Measurements from ENCODE around the gene TSPAN9. TPM values are rescaled to one million over a fixed set of nuclear protein-coding genes. Genes with fewer than 3 reads are reported as not detected.
A peak's percentile ranks its signal among the peaks of the same experiment; 100 is the strongest.

The TSPAN9 gene
- total and polyA plus RNA-seq, 3 donors from 2014 or later = 14.2 to 23.5 (median 19.8) TPM

- intact Hi-C loops (cut with DNase I; ENCODE audit: low total_unique reads) = no loop called here
- Histone ChIP-seq H3K36me3 (ENCODE audit: low read depth, missing control alignments) (no peaks in the 10 kb centered on the region), H3K9me3 (no peaks in the 10 kb centered on the region), H3K27me3 (no peaks in the 10 kb centered on the region), H3K4me1 (peaks cover 8% of the 10 kb centered on the region), H3K27ac (no peak overlapping the region), H3K4me3 (no peak overlapping the region)
- no peak for DNase-seq
- TF ChIP-seq CTCF (IDR thresholded peaks at IDR 0.05) = no peak
- TF ChIP-seq POLR2A (IDR thresholded peaks at IDR 0.05) = no peak
- 89 to 100% methylated on average over 4 to 20 of the region's 20 CpGs for WGBS, 2 donors
Observed at GRCh38 chr12:3244219-3244750, 167.1 kb downstream of the TSPAN9 start.

- peak; percentile 26 for DNase-seq
- WGBS, 2 donors = 62 to 76% methylated on average over 3 to 4 of the region's 4 CpGs
- no peaks in the 10 kb centered on the region for H3K27me3 ChIP-seq
- intact Hi-C loops (cut with DNase I; ENCODE audit: low total_unique reads) = no loop called here
- TF ChIP-seq CTCF (IDR thresholded peaks at IDR 0.05) = no peak
- TF ChIP-seq POLR2A (IDR thresholded peaks at IDR 0.05) = no peak
- no peak overlapping the region for H3K27ac ChIP-seq
- H3K9me3 ChIP-seq = no peaks in the 10 kb centered on the region
- peaks cover 8% of the 10 kb centered on the region for H3K4me1 ChIP-seq
- no peak overlapping the region for H3K4me3 ChIP-seq
- H3K36me3 ChIP-seq (ENCODE audit: low read depth, missing control alignments) = no peaks in the 10 kb centered on the region
Observed at GRCh38 chr12:3246253-3246652, 169.1 kb downstream of the TSPAN9 start.

- no peak overlapping the region for H3K27ac ChIP-seq
- H3K27me3 ChIP-seq = no peaks in the 10 kb centered on the region
- no peak for TF ChIP-seq CTCF (IDR thresholded peaks at IDR 0.05)
- TF ChIP-seq POLR2A (IDR thresholded peaks at IDR 0.05) = no peak
- H3K4me3 ChIP-seq = no peak overlapping the region
- 49 to 61% methylated on average over 9 to 11 of the region's 11 CpGs for WGBS, 2 donors
- H3K36me3 ChIP-seq (ENCODE audit: low read depth, missing control alignments) = no peaks in the 10 kb centered on the region
- no peak for DNase-seq
- intact Hi-C loops (cut with DNase I; ENCODE audit: low total_unique reads) = no loop called here
- H3K4me1 ChIP-seq = peaks cover 11% of the 10 kb centered on the region
- H3K9me3 ChIP-seq = no peaks in the 10 kb centered on the region
Observed at GRCh38 chr12:3247077-3247476, 169.9 kb downstream of the TSPAN9 start.

GRCh38 chr12:3247629-3248161 is 170.5 kb downstream of the TSPAN9 start:
- intact Hi-C loops (cut with DNase I; ENCODE audit: low total_unique reads) = no loop called here
- no peaks in the 10 kb centered on the region for H3K9me3 ChIP-seq
- H3K36me3 ChIP-seq (ENCODE audit: low read depth, missing control alignments) = no peaks in the 10 kb centered on the region
- no peak for DNase-seq
- no peak overlapping the region for H3K4me3 ChIP-seq
- 85 to 94% methylated on average over 7 to 9 of the region's 9 CpGs for WGBS, 2 donors
- peaks cover 16% of the 10 kb centered on the region for H3K4me1 ChIP-seq
- TF ChIP-seq POLR2A (IDR thresholded peaks at IDR 0.05) (no peak), CTCF (IDR thresholded peaks at IDR 0.05) (no peak)
- H3K27me3 ChIP-seq = no peaks in the 10 kb centered on the region
- no peak overlapping the region for H3K27ac ChIP-seq

Data from testis (tissue), 3 donors.